HG03521 (cell line): Measurements from ENCODE around the gene EFNB2.

Source experiments
- ATAC-seq: cut with Tn5 transposase; IDR thresholded peaks from one replicate; pipeline ENCODE4 v1.9.1; 2021; ENCODE audit warnings: mild to moderate bottlenecking, moderate library complexity; ENCODE audit not compliant: unreplicated experiment

The EFNB2 gene

GRCh38 chr13:106526738-106527444, 8.6 kb downstream of the EFNB2 start:
- no peak for ATAC-seq

DNA sequence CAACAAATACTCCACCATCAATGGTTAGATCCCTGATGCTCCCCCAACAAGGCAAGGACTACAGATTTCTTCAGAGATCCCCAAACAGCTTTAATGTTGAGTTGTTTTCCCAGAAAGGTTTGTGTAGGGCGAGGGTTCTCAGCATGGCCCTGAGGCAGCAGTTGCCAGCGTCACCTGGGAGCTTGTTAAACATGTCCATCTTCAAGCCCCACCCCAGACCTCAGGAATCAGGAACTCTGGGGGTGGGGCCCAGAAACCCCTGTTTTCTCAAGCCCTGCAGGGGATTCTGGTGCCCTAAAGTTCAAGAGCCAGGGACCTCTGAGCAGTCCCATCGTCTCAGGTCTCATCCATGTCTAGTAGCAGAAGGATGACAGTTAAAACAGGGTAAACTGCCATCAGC, 9.6 kb downstream of the EFNB2 start:
- ATAC-seq, result no peak

DNA sequence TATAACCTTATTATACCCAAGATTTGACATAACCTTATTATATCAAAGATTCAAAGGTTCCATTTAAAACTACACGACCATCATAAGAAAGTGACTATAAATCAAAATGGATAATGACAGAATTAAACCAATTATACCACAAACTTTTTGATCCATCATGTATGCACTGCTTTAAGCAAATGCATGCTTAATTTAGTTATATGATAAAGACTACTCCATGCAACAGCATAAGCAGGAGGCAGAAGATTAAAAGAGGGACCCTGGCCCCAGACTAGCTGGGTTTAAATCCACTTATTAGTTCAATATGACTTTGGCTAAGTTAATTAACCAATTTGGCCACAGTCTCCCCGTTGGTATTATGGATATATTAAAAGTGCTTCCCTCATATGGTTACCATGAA, 11.4 kb downstream of the EFNB2 start:
- no peak for ATAC-seq

DNA sequence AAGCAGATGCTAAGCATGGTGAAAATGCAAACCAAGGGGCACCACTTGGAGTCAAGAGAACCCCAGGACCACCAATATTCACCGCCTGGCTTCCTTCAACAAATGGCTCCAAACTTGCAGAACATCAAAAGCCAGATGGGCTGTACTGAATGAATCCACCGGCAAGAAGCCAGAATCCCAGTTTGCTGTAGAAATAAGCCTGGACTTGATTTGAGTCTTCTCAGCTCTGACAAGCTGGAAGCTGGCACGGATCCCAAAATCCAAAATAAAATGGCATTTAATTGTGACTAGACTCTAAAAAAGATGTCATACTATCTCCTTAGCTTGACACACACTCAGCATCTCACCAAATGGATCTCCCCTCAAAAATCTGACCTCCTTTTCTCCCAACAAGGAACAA, 11.9 kb downstream of the EFNB2 start:
- ATAC-seq, result no peak

DNA sequence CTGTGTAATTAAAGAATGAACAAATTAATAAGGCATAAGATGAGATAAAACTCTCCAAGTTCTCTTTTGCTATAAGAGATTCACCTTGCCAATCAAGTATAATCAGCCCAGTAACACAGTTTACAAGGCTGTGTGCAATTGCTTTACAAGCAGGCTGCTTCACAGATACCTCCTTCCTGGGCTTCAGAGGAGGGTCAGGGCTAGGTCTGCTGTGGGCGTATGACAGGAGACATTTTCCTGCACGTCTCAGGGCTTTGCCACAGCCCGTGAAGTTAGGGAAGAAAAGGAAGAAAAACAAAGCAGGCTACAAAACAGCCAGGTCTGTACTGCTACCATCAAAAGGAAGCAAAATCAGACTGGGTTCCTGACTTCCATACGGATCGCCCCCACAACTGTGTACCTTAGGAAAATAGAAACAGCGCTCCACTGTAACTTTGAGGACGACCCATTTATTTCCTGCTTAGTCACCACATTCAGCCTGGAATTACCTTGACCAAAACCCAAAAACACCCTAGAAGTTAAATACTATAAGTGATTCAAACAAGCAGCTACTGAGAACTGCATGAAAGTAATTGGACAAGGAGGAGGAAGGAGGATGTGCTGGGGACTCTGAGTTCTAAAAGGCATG, 12.4 kb downstream of the EFNB2 start:
- ATAC-seq, result no peak

GRCh38 chr13:106522112-106522705, 13.3 kb downstream of the EFNB2 start:
- no peak for ATAC-seq

DNA sequence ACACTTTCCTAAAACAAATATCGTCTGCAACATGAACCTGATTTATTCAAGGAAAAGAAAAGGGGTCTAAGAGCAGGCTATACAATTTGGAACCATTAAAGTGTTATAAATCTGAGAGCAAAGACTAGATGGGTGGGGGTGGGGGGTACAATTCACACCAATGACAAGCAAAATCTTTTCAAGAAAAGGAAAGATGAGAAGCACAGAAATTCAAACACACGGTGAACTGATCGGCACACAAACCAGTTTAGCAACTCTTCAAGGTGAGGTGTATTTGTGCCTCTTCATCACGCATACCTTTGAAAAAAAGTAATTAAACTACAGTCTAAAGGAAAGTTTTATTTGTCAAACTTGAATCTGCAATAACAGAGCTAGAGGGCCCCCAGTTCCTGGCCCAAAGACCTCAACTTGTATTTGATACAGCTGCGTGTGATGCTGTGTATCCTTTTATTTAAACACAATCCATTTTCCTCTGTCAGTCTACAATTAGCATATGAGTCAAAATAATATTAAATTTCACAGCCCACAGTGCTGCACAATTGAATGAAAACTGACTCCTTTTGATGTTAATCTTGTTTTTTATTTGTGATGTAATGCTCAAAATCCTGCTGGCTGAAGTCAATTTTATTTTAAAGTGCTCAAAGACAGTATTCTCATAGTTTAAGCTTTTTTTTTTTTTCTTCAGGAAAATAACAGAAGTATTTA, 14.2 kb downstream of the EFNB2 start:
- ATAC-seq, result no peak

GRCh38 chr13:106520251-106521054, 15.0 kb downstream of the EFNB2 start:
- ATAC-seq, result no peak

GRCh38 chr13:106518512-106518911, 16.9 kb downstream of the EFNB2 start:
- no peak for ATAC-seq

DNA sequence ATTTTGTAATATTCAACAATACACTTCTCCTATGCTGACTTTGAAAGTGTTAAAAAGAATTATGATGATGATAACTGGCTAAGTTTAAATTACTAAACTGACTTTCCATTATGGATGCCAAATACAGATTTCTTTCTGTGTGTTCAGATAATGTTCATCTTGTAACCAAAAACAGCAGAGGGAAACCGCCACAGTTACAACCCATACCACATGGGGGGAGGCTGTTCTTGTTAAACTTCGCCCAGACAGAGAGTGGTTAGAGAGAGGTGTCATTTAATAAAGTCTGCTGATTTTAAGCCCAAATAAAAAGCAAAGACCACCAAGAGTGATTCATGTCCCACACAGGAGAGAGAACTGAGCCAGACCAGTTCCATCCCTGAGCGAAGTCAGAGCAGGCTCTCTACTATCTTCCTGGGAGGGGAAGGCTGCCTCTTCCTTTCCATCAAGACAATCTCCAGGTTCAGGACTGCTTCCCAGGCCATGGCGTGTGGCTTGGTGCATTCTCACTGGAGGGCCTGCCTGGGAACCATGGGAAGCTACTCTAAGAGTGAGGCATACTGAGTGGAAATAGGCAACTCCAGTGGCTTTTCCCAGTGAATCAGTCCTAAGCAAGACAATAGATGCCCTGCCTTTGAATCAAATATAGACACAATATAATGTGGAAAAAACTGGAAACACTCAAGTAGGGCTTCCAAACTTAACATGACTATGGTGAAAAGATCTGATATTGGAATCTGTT, 18.2 kb downstream of the EFNB2 start:
- no peak for ATAC-seq

DNA sequence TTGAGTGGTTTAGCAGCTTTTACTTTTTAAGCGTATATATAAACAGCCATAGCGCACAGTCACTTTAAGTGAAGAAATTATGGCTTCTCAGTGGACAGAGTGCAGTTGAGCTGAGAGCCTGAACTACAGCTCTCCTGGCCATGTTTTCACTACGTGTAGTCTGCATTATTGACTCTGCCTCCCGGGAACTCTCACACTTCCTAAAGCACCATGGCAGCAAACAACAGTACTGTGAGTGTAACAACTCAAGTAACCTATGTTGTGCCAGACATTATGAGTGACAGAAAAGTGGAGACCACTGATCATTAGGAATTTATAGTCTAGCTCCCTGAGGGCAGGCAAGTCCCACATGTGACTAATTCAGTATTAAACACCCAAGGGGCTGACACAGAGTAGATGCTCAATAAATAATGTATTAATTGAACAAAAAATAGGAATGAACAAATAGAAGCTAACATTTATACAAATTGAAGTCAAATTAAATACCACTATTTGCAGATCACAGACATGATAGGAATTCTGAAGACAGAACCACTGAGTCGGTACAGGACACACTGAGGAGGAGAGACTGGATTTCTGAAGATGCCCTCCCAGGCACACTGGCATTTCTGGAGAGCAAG, 19.7 kb downstream of the EFNB2 start:
- no peak for ATAC-seq

DNA sequence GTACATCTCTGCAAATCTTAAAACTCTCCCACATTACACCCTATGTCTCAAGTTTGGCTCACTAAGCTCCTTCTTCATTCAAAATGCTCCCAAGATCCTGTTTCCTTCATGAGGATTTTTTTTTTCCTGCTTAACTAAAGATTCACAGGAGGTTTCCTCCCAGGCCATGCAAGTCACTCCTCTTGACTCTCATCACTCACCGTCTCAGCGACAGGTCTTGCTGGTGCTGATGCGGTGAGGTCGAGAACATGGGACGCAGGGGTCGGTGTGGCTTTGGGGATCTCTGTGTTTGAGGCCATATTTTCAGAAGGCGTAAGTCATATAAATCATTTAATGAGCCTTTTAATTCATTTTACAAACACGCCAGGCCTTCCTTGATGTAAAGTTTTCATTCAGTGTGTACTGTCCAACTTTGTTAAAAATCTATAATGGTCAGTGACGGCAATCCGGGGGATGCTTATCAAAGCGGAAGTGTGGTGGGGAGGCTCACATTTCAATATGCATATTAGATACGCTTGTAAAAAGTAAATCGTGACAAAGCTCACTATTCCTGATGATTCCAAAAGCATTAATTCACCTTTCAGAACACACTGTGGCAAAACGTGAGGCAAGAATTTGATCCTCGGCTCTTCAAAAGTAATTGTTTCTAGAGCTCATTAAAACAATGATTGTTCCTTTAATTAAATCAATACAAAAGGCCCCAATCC, 20.4 kb downstream of the EFNB2 start:
- ATAC-seq, result no peak

DNA sequence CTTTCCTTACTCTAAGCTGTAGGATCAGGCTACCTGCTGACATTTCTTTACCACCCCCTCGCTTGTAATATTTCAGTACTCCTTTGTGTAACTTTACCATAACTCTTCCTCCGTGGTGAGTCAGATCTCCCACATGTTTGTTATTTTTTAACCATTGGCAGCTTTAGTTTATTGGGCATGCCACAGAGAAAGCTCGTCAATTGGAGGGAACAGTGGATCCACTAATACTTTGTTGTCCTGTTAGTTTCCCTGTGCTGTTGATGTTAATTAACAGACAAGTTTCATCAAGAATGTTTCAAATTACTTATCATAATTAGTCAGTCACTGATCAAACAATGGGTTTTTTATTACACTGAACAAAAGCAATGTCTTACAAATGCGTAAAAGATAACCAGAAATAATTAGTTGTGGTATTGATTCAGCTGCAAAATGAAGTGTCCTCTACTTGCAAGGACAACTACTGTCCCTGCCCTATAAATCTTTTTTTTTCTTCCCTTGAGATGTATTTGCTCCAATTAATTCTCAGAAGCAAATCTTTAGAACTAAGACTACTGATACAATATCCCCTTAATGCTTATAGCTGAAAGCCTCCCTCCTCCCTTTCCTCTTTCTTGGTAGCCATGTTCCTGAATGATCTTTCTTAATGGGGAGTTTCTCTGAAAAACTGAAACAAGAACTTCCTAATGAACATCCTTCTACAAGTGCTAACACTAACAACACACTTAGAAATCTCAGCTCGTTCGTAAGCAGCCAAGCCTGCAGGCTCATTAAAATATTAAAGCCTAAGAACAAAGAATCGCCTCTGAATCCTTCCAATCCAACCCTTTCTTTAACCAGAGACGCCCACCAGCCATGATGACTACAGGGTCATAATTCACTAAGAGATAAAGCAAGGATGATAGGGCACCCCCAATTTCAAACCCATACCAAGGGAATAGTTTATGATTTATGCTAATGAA, 22.2 kb downstream of the EFNB2 start:
- ATAC-seq, result no peak

GRCh38 chr13:106507560-106508274, 27.7 kb downstream of the EFNB2 start:
- no peak for ATAC-seq

DNA sequence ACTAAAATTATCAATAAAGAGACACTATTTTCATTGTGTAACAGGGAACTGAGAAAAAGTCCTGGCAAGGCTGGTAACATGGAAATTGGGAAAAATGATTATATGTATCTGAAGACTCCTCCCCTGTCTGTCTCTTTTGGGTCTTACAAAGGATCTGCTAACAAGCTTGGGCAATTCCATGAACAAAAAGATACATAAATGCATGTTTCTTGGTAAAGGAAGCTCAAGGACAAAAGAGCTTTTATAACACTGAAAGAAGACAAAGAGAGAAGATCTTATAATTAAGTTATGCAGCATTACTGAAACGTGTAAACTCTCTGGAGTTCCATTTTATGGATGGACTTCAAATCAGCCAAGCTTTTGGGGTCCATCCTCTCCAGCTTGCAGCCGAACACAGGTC, 29.2 kb downstream of the EFNB2 start:
- ATAC-seq, result no peak

DNA sequence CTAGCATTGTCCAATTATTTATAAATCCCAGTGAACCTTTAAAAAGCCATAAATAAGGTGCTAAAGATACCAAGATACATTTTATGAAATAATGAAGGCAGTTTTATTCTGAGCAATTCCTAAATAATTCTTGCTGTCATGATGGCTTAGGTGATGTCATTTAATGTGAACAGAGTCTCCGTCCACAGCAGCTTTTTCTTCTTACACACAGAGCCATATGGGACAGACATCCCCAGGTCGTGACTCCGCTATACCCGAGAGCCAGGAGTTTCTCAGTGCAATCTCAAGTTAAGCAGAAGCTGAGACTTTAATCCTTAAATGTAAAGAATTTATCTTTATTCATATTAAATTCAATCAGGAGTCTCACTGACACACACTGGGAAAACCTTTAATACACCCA, 29.7 kb downstream of the EFNB2 start:
- ATAC-seq, result no peak

DNA sequence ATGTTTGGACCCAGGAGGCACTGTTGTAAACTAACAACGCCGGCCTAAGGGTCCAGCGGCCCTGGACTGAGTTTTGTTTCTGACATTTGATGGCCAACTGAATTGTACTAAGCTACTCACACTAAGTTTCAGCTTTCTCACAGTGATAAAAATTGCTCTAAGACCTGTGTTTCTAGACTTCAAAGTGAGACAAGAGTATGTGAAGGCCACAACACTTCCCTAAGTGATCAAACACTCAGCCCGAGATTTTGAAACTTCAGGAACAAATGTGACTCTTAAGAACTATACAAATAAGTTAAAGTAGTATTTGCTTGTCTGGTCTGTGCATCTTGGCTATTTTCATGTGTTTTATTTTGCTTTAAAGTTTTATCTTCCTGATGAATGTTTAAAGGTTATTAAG, 30.2 kb downstream of the EFNB2 start:
- no peak for ATAC-seq
